HEK293 (cell line): ENCODE results near the gene TAS2R42.

Experiments used
- CTCF ChIA-PET: fragments of 350-600 bp; formaldehyde crosslinking; extraction: SDS; loops from one replicate; lab custom pipeline; 2021; ENCODE audit warnings: antibody characterized with exemption; lab: Yijun Ruan, JAX
- POLR2A ChIA-PET: fragments of 300-600 bp; formaldehyde crosslinking; extraction: SDS; loops from one replicate; lab custom pipeline; 2020; ENCODE audit warnings: antibody characterized with exemption, inconsistent platforms; lab: Yijun Ruan, JAX
- H3K27ac ChIP-seq: fragments of 200-500 bp; sonication (Bioruptor generic); 2 replicates; pipeline ENCODE4 v1.5.1; 2014; ENCODE audit warnings: low read depth, low read length, control low read depth, inconsistent platforms; ENCODE audit errors: extremely low read depth
- H3K36me3 ChIP-seq, 2 experiments: fragments of 200-500 bp in 1 of 2; sonication (Bioruptor generic) in 1 of 2; 1 replicate in 1 of 2; 2 replicates in 1 of 2; pipeline ENCODE4 v1.5.1; 2014 to 2017; ENCODE audit warnings: inconsistent platforms in 2 of 2, low read length in 2 of 2; ENCODE audit not compliant: control insufficient read depth in 2 of 2, insufficient read depth in 1 of 2
- H3K4me1 ChIP-seq: fragments of 200-500 bp; sonication (Bioruptor generic); 2 replicates; pipeline ENCODE4 v1.5.1; 2014; ENCODE audit warnings: mild to moderate bottlenecking, low read length, inconsistent platforms; ENCODE audit not compliant: control insufficient read depth, insufficient read depth
- H3K4me3 ChIP-seq: 2 replicates; pipeline ENCODE4 v1.5.1; 2011; ENCODE audit warnings: low read depth, mild to moderate bottlenecking, control low read depth, low read length, moderate library complexity
- H3K9me3 ChIP-seq: fragments of 200-500 bp; sonication (Bioruptor generic); 2 replicates; pipeline ENCODE4 v1.5.1; 2014; ENCODE audit warnings: low read depth, low read length, inconsistent platforms; ENCODE audit not compliant: control insufficient read depth, insufficient read depth
- BCL11B ChIP-seq: fragments of 450-650 bp; formaldehyde crosslinking; IDR thresholded peaks from 2 replicates; pipeline ENCODE4 v1.5.1; 2016; ENCODE audit warnings: low read depth, missing biosample characterization, missing genetic modification characterization
- HOXC10 ChIP-seq: sonication (generic); formaldehyde crosslinking; IDR thresholded peaks from 2 replicates; pipeline ENCODE4 v1.8.1; 2023; ENCODE audit warnings: mild to moderate bottlenecking, missing genetic modification reagents
- RBAK ChIP-seq: fragments of 450-650 bp; formaldehyde crosslinking; IDR thresholded peaks from 2 replicates; pipeline ENCODE4 v1.5.1; 2016; ENCODE audit warnings: missing biosample characterization, missing genetic modification characterization
- SALL2 ChIP-seq: fragments of 450-650 bp; formaldehyde crosslinking; IDR thresholded peaks from 2 replicates; pipeline ENCODE4 v1.5.0; 2017; ENCODE audit warnings: missing biosample characterization, mild to moderate bottlenecking, missing genetic modification characterization, borderline replicate concordance
- SP2 ChIP-seq: fragments of 450-650 bp; formaldehyde crosslinking; IDR thresholded peaks from 2 replicates; pipeline ENCODE4 v1.5.1; 2016; ENCODE audit warnings: missing biosample characterization, missing genetic modification characterization
- TCF7L2 ChIP-seq: IDR thresholded peaks from 2 replicates; pipeline ENCODE4 v1.6.1; 2011; ENCODE audit warnings: low read depth, mild to moderate bottlenecking, inconsistent platforms, low read length, moderate library complexity, borderline replicate concordance
- WT1 ChIP-seq: fragments of 450-650 bp; formaldehyde crosslinking; IDR thresholded peaks from 2 replicates; pipeline ENCODE4 v1.5.1; 2016; ENCODE audit warnings: missing biosample characterization, missing genetic modification characterization
- YY1 ChIP-seq: fragments of 450-650 bp; formaldehyde crosslinking; IDR thresholded peaks from 2 replicates; pipeline ENCODE4 v1.5.1; 2018; ENCODE audit warnings: missing biosample characterization, missing genetic modification characterization
- ZFHX2 ChIP-seq: fragments of 450-650 bp; formaldehyde crosslinking; conservative IDR thresholded peaks from 2 replicates; pipeline ENCODE4 v1.5.1; 2016; ENCODE audit warnings: missing biosample characterization, missing genetic modification characterization
- ZFP69B ChIP-seq: fragments of 450-650 bp; formaldehyde crosslinking; IDR thresholded peaks from 2 replicates; pipeline ENCODE4 v1.5.1; 2016; ENCODE audit warnings: missing biosample characterization, missing genetic modification characterization
- ZNF112 ChIP-seq: fragments of 450-650 bp; formaldehyde crosslinking; IDR thresholded peaks from 2 replicates; pipeline ENCODE4 v1.5.0; 2017; ENCODE audit warnings: missing biosample characterization, missing genetic modification characterization
- ZNF121 ChIP-seq: fragments of 450-650 bp; formaldehyde crosslinking; IDR thresholded peaks from 2 replicates; pipeline ENCODE4 v1.5.1; 2016; ENCODE audit warnings: missing biosample characterization, missing genetic modification characterization
- ZNF148 ChIP-seq: fragments of 450-650 bp; formaldehyde crosslinking; IDR thresholded peaks from 2 replicates; pipeline ENCODE4 v1.5.0; 2017; ENCODE audit warnings: missing biosample characterization, missing genetic modification characterization, borderline replicate concordance
- ZNF16 ChIP-seq: fragments of 450-650 bp; formaldehyde crosslinking; IDR thresholded peaks from 2 replicates; pipeline ENCODE4 v1.5.1; 2016; ENCODE audit warnings: low read depth, missing biosample characterization, missing genetic modification characterization
- ZNF211 ChIP-seq: fragments of 450-650 bp; formaldehyde crosslinking; IDR thresholded peaks from 2 replicates; pipeline ENCODE4 v1.5.1; 2016; ENCODE audit warnings: low read depth, missing biosample characterization, missing genetic modification characterization
- ZNF221 ChIP-seq: fragments of 450-650 bp; formaldehyde crosslinking; IDR thresholded peaks from 2 replicates; pipeline ENCODE4 v1.5.1; 2017; ENCODE audit warnings: missing biosample characterization, missing genetic modification characterization, borderline replicate concordance
- ZNF280C ChIP-seq: fragments of 450-650 bp; formaldehyde crosslinking; IDR thresholded peaks from 2 replicates; pipeline ENCODE4 v1.5.1; 2016; ENCODE audit warnings: missing biosample characterization, missing genetic modification characterization
- ZNF324 ChIP-seq: fragments of 450-650 bp; formaldehyde crosslinking; IDR thresholded peaks from 2 replicates; pipeline ENCODE4 v1.5.1; 2016; ENCODE audit warnings: missing biosample characterization, missing genetic modification characterization
- ZNF354C ChIP-seq: fragments of 450-650 bp; formaldehyde crosslinking; IDR thresholded peaks from 2 replicates; pipeline ENCODE4 v1.5.1; 2016; ENCODE audit warnings: missing biosample characterization, missing genetic modification characterization, low read depth, borderline replicate concordance
- ZNF433 ChIP-seq: fragments of 450-650 bp; formaldehyde crosslinking; IDR thresholded peaks from 2 replicates; pipeline ENCODE4 v1.5.1; 2016; ENCODE audit warnings: missing biosample characterization, missing genetic modification characterization, low read depth
- ZNF529 ChIP-seq: fragments of 450-650 bp; formaldehyde crosslinking; IDR thresholded peaks from 2 replicates; pipeline ENCODE4 v1.5.1; 2017; ENCODE audit warnings: missing genetic modification characterization, missing biosample characterization; ENCODE audit not compliant: insufficient replicate concordance
- ZNF624 ChIP-seq: fragments of 450-650 bp; formaldehyde crosslinking; IDR thresholded peaks from 2 replicates; pipeline ENCODE4 v1.5.1; 2017; ENCODE audit warnings: missing biosample characterization, missing genetic modification characterization
- ZNF701 ChIP-seq: fragments of 450-650 bp; formaldehyde crosslinking; IDR thresholded peaks from 2 replicates; pipeline ENCODE4 v1.5.1; 2016; ENCODE audit warnings: missing biosample characterization, missing genetic modification characterization
- ZNF792 ChIP-seq: fragments of 450-650 bp; formaldehyde crosslinking; IDR thresholded peaks from 2 replicates; pipeline ENCODE4 v1.5.1; 2016; ENCODE audit warnings: missing biosample characterization, missing genetic modification characterization
- ZNF837 ChIP-seq: fragments of 450-650 bp; formaldehyde crosslinking; IDR thresholded peaks from 2 replicates; pipeline ENCODE4 v1.5.1; 2016; ENCODE audit warnings: missing biosample characterization, missing genetic modification characterization
- ZSCAN4 ChIP-seq: fragments of 450-650 bp; formaldehyde crosslinking; IDR thresholded peaks from 2 replicates; pipeline ENCODE4 v1.5.1; 2017; ENCODE audit warnings: missing biosample characterization, missing genetic modification characterization
- ZXDB ChIP-seq: fragments of 450-650 bp; formaldehyde crosslinking; IDR thresholded peaks from 2 replicates; pipeline ENCODE4 v1.5.1; 2016; ENCODE audit warnings: missing biosample characterization, missing genetic modification characterization

TAS2R42 gene

DNA sequence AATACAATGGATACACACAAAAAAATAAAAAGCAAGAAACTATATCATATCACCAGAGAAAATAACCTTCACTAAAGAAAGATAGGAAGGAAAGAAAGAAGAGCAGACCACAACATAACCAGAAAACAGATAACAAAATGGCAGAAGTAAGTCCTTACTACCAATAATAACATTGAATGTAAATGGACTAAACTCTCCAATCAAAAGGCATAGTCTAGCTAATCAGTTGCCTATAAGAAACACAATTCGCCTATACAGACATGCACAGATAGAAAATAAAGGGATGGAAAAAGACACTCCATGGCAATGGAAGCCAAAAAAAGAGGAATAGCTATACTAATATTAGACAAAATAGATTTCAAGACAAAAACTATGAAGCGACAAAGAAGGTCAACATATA lies 43.4 kb downstream of the TAS2R42 start:
- no peaks in the 10 kb centered on the region for H3K9me3 ChIP-seq
- no peak for TF ChIP-seq ZNF792 (tag by site-specific recombination)
- TF ChIP-seq RBAK, result no peak
- no peak for TF ChIP-seq ZNF324 (tag by site-specific recombination)
- TF ChIP-seq ZNF701 (tag by site-specific recombination), result no peak
- no peak for TF ChIP-seq ZNF624 (tag by site-specific recombination)
- TF ChIP-seq ZNF529 (tag by site-specific recombination), result no peak
- TF ChIP-seq WT1 (tag by site-specific recombination), result no peak
- no peak for TF ChIP-seq TCF7L2
- TF ChIP-seq ZNF16 (tag by site-specific recombination), result no peak
- no peak for TF ChIP-seq ZNF121
- TF ChIP-seq, all 188 proteins: peak for 0
- CTCF ChIA-PET, result no interaction called here
- H3K36me3 ChIP-seq, result no peaks in the 10 kb centered on the region; a peak in 1 of 3 replicates
- no peak overlapping the region for H3K27ac ChIP-seq
- POLR2A ChIA-PET, result no interaction called here
- H3K4me3 ChIP-seq, result no peak overlapping the region
- H3K4me1 ChIP-seq, result no peaks in the 10 kb centered on the region

GRCh38 chr12:11136075-11136474 lies 50.7 kb downstream of the TAS2R42 start:
- no peaks in the 10 kb centered on the region for H3K36me3 ChIP-seq
- H3K4me3 ChIP-seq, result no peak overlapping the region
- H3K27ac ChIP-seq, result no peak overlapping the region
- POLR2A ChIA-PET, result no interaction called here
- TF ChIP-seq YY1 (tag by site-specific recombination) (no peak), ZFP69B (tag by site-specific recombination) (no peak), ZNF148 (tag by site-specific recombination) (no peak), BCL11B (tag by site-specific recombination) (no peak), ZNF837 (tag by site-specific recombination) (no peak), ZNF221 (tag by site-specific recombination) (no peak), ZNF701 (tag by site-specific recombination) (no peak), ZNF354C (tag by site-specific recombination) (no peak), SP2 (tag by site-specific recombination) (no peak), ZNF211 (no peak), ZNF112 (tag by site-specific recombination) (no peak), SALL2 (tag by site-specific recombination) (no peak), ZNF280C (tag by site-specific recombination) (no peak), ZSCAN4 (tag by site-specific recombination) (no peak), ZFHX2 (tag by site-specific recombination) (no peak), HOXC10 (CRISPR knock-in tag) (no peak), ZXDB (tag by site-specific recombination) (no peak), ZNF433 (tag by site-specific recombination) (no peak)
- TF ChIP-seq, all 188 proteins: peak for 0
- CTCF ChIA-PET, result interaction anchor here (0.6 kb wide), 1 partner anchor 12 kb away, joined by 4 read pairs; no protein-coding TSS in a partner anchor
- no peaks in the 10 kb centered on the region for H3K9me3 ChIP-seq
- H3K4me1 ChIP-seq, result peaks cover 2% of the 10 kb centered on the region; the same call in 1 of the 2 replicates
